Endometrial microvascular endothelial cells (primary cell): ENCODE results near the gene PIKFYVE. TPM values are rescaled to one million over a fixed set of nuclear protein-coding genes. Genes with fewer than 3 reads are reported as not detected.
"Not testable (repeated sequence)": the region's sequence is repeated elsewhere in the genome, so short reads cannot be mapped to it uniquely, and the experiment has no call there.

Experiments used
- in situ Hi-C: cut with HindIII; loops from 2 replicates; pipeline ENCODE4 v1.10.0; 2017; ENCODE audit warnings: low sequenced_read_pairs, low pct_unique_long_range_greater_than_20kb; ENCODE audit errors: inconsistent ontology term
- total RNA-seq: library from RNA; depleted of rRNA; stranded (reverse); fragments of >200 nt; gene quantifications from one replicate; pipeline ENCODE4 v1.2.3, GENCODE V29; 2015; ENCODE audit errors: inconsistent ontology term

The PIKFYVE gene
- total RNA-seq, 1 donor from 2014 or later, result 12.4 TPM

DNA sequence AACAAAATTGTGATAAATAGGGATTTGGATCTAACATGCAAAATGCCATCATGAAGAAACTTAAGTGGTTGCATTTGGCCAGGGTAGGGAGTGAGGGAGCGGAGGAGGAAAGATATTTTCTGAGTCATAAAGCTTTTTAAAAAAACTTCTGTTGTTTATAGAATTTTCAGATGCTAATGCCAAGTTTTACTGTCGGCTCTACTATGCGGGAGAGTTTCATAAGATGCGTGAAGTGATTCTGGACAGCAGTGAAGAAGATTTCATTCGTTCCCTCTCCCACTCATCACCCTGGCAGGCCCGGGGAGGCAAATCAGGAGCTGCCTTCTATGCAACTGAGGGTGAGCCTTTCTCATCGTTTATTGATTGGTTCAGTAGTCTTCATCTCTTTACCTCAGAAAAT, 84.6 kb downstream of the PIKFYVE start:
- in situ Hi-C loops, result no loop called here

DNA sequence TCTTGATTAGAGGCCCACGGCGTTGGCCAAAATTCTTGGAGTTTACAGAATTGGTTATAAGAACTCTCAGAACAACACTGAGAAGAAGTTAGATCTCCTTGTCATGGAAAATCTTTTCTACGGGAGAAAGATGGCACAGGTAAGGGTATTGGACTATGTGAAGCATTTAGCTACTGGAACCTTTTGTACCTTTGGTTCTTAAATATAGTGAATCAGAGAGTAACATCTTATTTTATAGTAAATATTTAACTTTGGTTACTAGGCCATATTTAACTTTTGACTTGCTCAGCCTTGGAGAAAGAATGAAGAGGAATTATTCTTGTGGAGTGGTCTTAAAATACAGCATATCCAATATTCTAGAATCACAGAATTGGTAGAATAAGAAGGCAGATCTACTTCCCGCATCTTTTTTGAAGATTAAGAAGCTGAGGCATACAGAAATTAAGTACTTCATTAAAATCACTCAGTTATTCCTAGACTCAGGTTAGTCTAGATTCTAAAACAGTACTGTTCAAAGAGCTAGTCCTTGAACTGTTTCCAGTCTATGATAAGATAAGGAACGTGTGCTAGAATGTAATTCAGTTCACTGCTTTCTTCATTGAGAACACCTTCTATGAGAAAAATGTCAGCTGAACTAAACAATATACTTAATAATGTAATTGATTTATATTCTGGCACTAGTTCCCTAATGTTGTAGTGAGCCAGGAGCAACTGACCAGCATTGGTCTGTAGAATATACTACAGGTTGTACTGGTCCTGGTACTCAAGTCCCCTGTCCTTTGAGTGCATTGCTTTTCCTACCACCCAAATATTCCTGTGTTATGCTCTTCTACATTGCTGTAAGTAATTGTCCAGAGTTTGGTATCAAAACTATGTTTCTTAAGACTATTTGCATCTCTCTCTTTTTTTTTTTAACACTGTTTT, 86.9 kb downstream of the PIKFYVE start:
- in situ Hi-C loops, result no loop called here

DNA sequence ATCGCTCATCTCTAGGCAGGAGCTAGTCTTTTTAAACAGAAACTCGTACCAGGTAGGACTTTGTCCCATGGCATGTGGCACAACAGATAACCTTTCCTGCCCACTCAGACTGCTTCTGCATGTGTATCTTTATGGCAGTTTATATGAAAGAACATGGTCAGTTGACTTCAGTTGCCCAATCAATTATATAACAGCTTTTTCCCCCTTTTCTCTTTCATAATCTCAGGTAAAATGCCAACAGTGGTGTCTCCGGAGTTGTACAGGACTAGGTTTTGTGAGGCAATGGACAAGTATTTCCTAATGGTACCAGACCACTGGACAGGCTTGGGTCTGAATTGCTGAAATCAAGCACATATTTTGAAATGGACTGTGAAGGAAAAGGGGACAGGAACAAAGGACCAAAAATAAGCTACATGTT, 88.9 kb downstream of the PIKFYVE start:
- in situ Hi-C loops, result no loop called here

DNA sequence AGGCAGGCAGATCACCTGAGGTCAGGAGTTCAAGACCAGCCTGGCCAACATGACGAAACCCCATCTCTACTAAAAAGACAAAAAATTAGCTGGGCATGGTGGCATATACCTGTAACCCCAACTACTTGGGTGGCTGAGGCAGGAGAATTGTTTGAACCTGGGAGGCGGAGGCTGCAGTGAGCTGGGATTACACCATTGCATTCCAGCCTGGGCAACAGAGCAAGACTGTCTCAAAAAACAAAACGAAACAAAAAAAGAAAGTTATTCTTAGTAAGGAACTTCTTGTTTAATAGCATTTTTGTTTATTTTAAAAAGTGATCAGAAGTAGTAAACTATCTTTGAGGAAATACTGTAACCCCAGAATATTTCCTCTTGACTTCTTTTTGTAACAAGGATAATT, 90.4 kb downstream of the PIKFYVE start:
- in situ Hi-C loops, result not testable (repeated sequence)

DNA sequence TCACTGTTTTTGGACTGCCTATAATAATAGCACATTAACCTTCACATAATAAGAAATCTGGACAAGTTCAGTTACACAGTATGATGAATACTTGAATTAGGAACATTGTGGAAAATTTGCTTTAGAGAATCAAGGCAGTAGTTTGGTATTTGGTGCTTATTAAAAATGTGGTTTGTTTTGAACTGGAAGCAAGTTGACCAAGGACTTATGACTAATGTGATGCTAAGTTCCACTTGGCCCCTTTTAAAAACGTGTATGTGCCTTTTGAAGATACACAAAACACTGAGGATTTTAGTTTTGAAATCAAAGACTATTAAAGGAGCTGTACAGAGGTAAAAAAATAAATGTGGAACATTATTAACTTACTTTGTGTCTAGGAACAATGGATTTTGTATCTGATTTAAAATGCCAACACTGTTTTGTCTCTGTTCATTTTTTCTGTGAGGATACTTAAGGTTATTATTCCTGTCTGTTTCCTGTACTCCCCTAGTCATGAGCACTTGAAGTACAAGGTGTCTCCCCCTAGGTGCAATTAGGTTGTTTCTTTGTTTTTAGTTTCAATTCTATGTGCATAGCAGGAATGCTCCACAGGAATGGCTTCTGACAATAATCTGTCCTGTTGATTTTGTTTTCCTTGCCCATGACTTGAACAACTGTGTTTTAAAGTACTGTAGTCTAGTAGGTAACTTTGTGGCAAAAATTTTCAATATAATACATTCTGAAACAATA, 91.0 kb downstream of the PIKFYVE start:
- in situ Hi-C loops, result no loop called here

DNA sequence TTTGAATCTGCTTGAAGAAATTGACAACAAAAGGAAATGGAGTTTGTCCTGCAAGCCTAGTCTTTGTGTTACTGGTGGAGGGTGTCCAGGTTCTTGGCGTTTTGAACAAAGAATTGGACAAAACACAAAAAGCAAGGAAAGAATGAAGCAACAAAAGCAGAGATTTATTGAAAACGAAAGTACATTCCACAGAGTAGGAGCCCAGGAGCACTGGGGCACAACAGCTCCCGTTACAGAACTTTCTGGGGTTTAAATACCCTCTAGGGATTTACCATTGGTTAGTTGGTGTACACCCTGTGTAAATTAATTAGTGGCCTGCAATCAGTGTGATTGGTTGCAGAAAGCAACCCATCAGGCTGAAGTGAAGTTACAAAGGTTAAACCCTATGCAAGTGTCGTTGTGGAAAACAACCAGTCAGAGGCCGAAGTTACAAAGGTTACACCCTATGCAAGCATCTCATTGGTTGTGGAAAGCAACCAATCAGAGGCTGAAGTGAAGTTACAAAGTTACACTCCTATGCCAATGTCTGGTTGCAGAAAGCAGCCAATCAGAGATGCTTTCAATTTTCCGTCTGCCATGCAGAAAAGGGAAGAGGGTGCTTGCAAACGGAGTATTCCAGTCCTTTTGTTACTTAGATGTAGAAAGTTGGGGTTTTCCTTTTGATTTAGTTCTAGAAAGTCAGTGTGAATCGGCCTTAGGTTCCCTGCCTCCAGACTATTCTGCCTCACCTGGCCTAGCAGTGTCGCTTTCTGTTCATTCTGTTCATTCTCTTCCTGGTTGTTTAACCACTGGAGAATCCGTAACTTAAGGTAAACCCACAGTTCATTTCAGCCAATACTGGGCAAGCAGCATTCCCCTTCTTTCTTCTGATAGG, 92.9 kb downstream of the PIKFYVE start:
- in situ Hi-C loops, result no loop called here

DNA sequence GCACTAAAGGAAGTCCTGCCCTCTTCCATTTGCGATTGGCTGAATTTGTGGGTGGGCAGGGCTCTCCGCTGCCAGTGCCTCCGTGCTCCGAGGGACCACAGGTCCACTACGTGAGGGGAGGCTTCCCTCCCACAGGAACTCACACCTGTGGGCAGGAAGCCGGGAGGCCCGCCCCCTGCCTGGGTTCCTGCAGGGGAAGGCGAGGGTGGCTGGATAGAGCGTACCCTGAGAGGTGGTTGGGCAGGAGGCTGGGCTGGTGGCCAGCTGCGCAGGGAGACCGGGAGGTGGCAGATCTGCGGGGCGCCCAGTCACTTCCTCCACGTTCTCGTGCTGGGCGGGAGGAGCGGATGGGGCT, 93.6 kb downstream of the PIKFYVE start:
- in situ Hi-C loops, result no loop called here

DNA sequence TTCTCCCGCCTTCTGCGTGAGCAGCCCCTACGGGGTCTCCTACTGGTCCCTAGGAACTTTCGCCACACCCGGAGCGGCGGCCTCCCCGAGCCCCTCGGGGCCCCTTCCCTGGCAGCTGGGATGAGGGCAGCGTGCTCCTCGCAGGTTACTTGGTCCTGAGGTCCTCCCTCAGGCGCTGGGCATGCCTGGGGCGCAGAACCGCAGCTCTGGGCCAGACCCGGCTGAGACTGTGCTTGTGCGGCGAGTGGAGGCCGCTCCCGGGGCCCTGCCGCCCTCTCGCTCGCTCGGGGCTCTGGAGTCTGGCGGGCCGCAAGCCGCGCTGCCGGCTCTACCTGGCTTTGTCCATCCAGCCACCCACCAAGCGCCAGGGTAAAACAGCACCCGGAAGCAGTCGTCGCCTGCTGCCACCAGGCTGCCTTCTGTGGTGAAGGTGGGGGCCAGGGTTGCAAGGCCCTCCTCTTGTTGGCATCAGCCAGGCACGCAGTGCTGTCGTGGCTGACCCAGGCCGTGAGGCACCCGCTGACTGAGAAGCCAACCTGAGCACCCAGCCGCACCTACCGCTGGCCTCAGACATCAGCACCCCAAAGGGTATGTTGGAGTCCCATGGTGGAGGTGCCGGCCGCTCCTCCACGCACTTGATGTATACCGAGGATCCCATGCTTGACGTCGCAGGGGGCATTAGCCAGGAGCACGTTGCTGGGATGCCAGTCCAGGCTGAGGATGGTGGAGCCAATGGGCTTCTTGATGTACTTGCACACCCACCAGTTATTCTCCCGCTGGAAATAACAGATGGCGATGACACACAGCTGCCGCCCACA, 94.4 kb downstream of the PIKFYVE start:
- in situ Hi-C loops, result no loop called here

DNA sequence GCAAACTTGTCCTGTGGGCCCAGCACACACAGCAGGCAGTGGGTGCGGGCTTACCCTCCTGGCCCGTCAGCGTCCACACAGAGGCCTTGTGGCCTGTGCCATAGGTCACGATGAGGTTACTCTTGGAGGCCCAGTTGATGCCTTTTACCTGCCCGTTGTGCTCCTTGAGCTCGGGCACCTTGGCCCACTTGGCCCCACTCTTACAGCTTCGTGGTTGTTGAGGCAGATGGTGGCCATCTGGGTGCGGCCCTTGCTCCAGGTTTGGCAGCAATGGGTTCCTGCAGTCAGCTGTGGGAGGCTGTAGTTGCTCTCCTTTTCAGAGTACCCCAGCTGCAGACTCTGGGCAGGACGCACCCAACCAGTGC, 95.0 kb downstream of the PIKFYVE start:
- in situ Hi-C loops, result no loop called here

DNA sequence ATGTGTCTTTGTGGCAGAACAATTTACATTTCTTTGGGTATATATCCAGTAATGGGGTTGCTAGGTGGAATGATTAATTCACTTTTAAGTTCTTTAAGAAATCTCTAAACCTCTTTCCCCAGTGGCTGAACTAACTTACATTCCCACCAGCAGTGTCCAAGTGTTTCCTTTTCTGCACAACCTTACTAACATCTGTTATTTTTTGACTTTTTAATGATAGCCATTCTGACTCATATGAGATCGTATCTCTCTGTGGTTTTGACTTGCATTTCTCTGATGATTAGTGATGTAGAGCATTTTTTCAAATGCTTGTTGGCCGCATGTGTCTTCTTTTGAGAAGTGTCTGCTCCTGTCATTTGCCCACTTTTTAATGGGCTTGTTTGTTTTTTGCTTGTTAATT, 97.4 kb downstream of the PIKFYVE start:
- in situ Hi-C loops, result no loop called here

DNA sequence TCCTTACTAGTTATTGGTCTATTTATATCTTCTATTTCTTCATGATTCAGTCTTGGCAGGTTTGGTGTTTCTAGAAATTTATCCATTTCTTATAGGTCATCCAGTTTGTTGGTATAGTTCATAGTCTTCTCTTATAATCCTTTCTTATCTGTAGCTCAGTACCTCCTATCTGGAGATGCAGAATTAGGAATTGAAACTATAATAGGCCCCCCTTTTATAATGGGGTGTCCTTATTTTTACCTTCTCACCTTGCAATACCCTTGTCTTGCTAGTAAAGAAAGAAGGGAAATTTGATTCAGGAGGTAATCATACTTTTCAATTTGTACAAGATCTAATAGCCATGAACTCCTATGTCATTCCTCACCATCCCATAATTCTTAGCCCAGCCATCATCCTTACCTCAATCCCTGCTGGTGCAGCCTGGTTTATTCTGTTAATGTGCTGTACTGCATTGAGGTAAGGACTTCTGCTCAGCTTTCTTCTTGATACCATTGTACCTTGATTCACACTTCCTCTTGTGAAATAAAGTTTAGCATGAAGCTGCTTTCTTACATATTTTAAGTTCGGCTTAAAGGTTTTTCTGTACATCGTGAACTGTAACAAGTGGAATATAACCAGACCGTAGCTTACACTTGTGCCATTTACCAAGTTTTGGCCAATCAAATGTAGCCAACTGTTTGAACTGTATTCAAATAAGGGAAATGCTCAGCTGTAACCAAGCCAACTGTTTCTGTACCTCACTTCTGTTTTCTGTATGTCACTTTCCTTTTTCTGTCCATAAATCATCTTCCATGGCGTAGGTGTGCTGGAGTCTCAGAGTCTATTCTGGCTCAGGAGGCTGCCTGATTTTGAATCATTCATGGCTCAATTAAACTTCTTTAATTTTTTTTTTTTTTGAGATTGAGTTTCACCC, 100.4 kb downstream of the PIKFYVE start:
- in situ Hi-C loops, result no loop called here

DNA sequence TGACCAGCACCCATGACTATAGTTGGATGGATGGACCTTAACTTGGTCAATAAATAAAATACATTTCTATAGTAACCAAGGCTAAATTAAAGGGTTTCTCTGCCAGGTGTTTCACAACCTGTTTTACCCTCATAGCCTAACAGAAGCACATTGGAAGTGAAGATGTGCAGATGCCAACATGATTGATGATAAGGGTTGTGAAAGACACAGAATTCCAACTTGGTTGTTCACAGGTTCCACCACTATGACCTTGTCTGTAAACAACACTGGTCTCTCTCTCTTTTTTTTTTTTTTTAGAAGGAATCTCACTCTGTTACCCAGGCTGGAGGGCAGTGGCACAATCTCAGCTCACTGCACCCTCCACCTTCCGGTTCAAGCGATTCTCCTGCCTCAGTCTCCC, 103.0 kb downstream of the PIKFYVE start:
- in situ Hi-C loops, result no loop called here

DNA sequence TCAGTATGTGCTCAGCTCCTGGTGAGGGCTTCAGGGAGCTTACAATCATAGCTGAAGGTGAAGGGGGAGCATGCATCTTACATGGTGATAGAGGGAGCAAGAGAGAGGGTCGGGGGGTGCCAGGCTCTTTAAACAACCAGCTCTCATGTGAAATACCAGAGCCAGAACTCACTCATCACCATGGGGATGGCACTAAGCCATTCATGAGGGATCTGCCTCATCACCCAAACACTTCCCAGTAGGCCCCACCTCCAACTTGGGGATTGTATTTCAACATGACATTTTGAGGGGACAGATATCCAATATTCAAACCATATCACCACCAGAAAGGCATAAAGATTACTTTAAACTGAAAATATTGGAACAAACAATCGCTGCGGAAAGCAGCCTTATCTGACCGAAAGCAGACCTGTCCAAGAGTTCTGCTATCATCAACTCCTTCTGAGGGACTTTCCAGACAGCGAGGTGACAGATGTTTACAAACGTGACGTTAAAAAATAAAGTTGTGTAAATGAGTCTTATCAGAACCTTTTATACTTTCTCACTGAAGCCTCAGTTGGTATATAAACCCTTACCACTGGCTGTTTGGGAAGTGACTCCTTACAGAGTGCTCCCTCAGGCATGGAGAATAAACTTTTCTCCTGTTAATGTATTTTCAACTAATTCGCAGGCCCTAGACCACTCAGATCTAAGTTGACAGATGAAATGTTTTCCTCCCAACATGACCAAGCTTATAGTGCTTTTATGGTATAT, 105.0 kb downstream of the PIKFYVE start:
- in situ Hi-C loops, result no loop called here

DNA sequence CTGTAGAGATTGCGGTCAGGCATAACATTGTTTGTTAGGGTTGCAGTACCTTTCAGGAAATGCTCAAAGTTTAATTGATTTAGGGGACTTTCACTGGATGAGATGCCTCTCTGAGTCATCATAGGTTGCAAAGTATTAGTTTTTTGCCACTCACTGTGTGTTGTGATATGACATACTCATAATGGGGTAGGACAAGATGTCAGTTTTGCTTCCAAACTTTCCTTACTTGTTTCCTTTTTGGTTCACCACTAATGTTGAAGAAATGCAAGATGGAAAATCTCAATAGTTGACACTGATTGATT, 105.5 kb downstream of the PIKFYVE start:
- in situ Hi-C loops, result no loop called here

DNA sequence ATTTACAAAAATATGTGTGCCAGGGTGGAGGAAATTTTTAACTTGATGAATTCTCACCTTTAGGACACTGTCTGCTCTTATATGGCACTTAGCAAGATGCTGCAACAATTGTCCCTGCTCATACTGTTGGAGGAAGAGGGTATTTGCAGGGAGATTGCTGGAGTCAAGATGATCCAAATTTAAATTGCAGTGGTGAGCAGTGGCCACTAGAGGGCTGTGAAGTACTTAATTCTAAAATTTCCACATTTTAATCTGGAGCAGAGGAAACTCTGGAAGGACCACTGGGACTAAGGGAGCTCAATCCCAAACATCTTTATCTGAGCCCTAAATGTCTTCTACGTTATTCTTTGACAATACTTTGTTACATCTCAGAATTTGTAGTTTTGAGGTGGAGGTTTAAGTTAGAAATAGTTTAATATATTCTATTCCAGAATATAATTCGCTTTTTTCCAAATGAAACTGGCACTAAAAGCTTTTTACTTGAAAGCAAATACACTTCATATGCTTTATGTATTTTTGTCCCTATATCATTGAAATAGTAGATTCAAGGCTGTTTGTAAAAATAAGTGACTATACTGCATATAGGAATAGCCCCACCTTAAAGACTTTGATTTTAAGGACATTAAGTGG, 107.5 kb downstream of the PIKFYVE start:
- in situ Hi-C loops, result no loop called here

DNA sequence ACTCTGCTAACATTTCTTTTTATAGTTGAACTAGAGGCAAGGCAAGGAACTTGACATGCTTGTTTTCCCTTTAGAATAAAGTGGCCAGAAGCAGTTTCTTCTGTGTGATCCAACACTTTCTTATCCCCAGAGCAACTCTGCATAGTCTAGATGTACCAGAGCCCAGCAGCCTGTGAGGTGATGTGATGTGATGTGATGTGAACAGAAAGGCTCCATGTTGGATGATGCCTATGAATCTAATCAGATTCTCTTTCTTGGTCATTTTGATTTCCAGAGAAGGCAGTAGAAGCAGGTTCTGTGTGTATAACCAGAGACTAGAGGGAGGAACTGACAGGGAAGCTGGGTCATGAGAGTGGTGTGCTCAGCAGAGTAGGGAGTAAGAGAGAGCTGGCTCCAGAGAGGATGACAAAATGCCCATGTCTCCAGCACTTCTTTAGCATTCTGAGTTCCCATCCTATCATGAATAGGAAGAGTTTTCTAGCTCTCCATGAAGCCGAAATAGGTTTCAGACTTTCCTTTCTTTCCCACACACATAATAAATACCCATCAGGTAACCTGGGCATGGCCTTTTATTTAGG, 109.5 kb downstream of the PIKFYVE start:
- in situ Hi-C loops, result no loop called here
